K562 (cell line): ENCODE results near the gene TMEM218.

Experiments
- CBFA2T3 ChIP-seq: fragments of 450-650 bp; IDR thresholded peaks from 2 replicates; pipeline ENCODE4 v1.6.1; 2017
- CBFB ChIP-seq: sonication (generic); formaldehyde crosslinking; IDR thresholded peaks from 2 replicates; pipeline ENCODE4 v1.4.0; 2020; ENCODE audit warnings: mild to moderate bottlenecking, missing genetic modification reagents
- CREB1 ChIP-seq, 2 experiments: sonication (generic) in 1 of 2; formaldehyde crosslinking in 1 of 2; IDR thresholded peaks; 2 replicates each; pipeline versions ENCODE4 v1.6.1 to v1.8.0; 2012 to 2022; ENCODE audit warnings: inconsistent platforms in 1 of 2, mild to moderate bottlenecking in 1 of 2, missing genetic modification reagents in 1 of 2, moderate library complexity in 1 of 2
- RNF2 ChIP-seq: sonication (generic); IDR thresholded peaks from 2 replicates; pipeline ENCODE4 v1.6.1; 2016
- SMARCA4 ChIP-seq: fragments of 450-650 bp; IDR thresholded peaks from 2 replicates; pipeline ENCODE4 v1.6.1; 2016
- ZFX ChIP-seq: sonication (generic); formaldehyde crosslinking; IDR thresholded peaks from 2 replicates; pipeline ENCODE4 v1.8.0; 2022; ENCODE audit warnings: mild to moderate bottlenecking, missing genetic modification reagents, moderate library complexity
- ZNF3 ChIP-seq: fragments of 250-450 bp; sonication (Bioruptor Pico); IDR thresholded peaks from 2 replicates; pipeline ENCODE4 v1.5.0; 2021; ENCODE audit warnings: mild to moderate bottlenecking, moderate library complexity
- ZNF586 ChIP-seq: fragments of 450-650 bp; formaldehyde crosslinking; conservative IDR thresholded peaks from 2 replicates; pipeline ENCODE4 v1.4.0; 2020; ENCODE audit warnings: mild to moderate bottlenecking, moderate library complexity
- ZNF766 ChIP-seq: fragments of 200-800 bp; sonication (Bioruptor generic); conservative IDR thresholded peaks from 2 replicates; pipeline ENCODE4 v1.6.1; 2016; ENCODE audit warnings: missing genetic modification characterization, missing compliant biosample characterization
- TF ChIP-seq, protein P1 (sequence below): sonication (generic); formaldehyde crosslinking; IDR thresholded peaks from 2 replicates; pipeline ENCODE4 v1.5.0; 2020; ENCODE audit warnings: missing genetic modification reagents
- TF ChIP-seq, protein P2 (sequence below): fragments of 250-450 bp; sonication (Bioruptor Pico); IDR thresholded peaks from 2 replicates; pipeline ENCODE4 v1.5.0; 2020; ENCODE audit warnings: mild to moderate bottlenecking, borderline replicate concordance

GRCh38 chr11:125090816-125091215, 20.6 kb downstream of the TMEM218 start:
- TF ChIP-seq ZFX (CRISPR knock-in tag) (no peak), CBFB (CRISPR knock-in tag) (no peak), ZNF3 (CRISPR knock-in tag) (no peak), ZNF766 (CRISPR knock-in tag) (no peak), SMARCA4 (no peak), ZNF586 (CRISPR knock-in tag) (no peak), CREB1 (IDR thresholded peaks at IDR 0.05) (no peak), CREB1 (CRISPR knock-in tag; IDR thresholded peaks at IDR 0.05) (no peak), RNF2 (no peak), CBFA2T3 (no peak)
- TF ChIP-seq, protein P1, sequence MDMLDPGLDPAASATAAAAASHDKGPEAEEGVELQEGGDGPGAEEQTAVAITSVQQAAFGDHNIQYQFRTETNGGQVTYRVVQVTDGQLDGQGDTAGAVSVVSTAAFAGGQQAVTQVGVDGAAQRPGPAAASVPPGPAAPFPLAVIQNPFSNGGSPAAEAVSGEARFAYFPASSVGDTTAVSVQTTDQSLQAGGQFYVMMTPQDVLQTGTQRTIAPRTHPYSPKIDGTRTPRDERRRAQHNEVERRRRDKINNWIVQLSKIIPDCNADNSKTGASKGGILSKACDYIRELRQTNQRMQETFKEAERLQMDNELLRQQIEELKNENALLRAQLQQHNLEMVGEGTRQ (CRISPR knock-in tag): no peak
- TF ChIP-seq, protein P2, sequence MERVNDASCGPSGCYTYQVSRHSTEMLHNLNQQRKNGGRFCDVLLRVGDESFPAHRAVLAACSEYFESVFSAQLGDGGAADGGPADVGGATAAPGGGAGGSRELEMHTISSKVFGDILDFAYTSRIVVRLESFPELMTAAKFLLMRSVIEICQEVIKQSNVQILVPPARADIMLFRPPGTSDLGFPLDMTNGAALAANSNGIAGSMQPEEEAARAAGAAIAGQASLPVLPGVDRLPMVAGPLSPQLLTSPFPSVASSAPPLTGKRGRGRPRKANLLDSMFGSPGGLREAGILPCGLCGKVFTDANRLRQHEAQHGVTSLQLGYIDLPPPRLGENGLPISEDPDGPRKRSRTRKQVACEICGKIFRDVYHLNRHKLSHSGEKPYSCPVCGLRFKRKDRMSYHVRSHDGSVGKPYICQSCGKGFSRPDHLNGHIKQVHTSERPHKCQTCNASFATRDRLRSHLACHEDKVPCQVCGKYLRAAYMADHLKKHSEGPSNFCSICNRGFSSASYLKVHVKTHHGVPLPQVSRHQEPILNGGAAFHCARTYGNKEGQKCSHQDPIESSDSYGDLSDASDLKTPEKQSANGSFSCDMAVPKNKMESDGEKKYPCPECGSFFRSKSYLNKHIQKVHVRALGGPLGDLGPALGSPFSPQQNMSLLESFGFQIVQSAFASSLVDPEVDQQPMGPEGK (CRISPR knock-in tag): no peak
